ENCODE results near the gene CTSS.

DNA sequence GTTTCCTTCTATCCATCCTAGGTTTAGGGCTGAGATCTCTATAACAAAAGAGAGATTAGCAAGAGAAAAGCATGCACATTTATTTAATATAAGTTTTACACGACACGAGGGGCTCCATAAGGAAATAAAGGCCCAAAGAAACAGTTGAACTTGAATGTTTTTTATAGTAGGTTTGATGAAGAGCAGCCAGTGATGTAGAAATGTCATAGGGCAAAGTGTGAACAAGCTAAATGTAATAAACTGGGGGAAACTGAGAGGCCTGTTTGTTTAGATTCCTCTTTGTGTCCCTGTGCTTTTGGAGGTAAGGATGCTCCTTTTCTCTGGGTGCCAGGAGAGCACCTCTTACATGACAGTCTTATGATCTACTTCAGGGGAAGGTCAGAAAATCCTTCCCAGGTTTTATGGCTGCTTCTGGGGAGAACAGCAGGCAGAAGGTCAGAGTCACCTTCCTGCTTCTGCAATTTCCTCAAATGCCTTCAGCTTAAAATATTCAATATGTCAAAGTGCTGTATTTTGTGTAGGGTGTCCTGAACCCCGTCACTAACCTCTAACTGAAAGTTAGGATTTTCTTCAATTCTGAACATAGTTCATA lies 35.4 kb downstream of the CTSS start:
- TF ChIP-seq EZH2phosphoT487 (IDR thresholded peaks at IDR 0.05; ENCODE audit: insufficient read depth, low read depth) (no peak), EZH2 (IDR thresholded peaks at IDR 0.05; ENCODE audit: insufficient read depth, poor library complexity, severe bottlenecking) (no peak)
